Adrenal gland (tissue), 5 donors: ENCODE measurements around the gene GPR27.

ENCODE experiments used
- CTCF ChIP-seq, 6 experiments: fragments of 450-650 bp in 4 of 6; fragments of 200-600 bp in 2 of 6; sonication (generic) in 1 of 6; IDR thresholded peaks; 1 replicate in 5 of 6; 2 replicates in 1 of 6; pipeline versions ENCODE4 v1.5.1 to v1.8.0; 2016 to 2021; ENCODE audit warnings: antibody characterized with exemption in 6 of 6, mild to moderate bottlenecking in 2 of 6, moderate library complexity in 1 of 6
- POLR2A ChIP-seq, 2 donors: fragments of 450-650 bp; IDR thresholded peaks; one replicate each; pipeline ENCODE4 v1.6.1; 2017; ENCODE audit warnings: antibody characterized with exemption in 2 of 2, mild to moderate bottlenecking in 2 of 2, moderate library complexity in 1 of 2
- donor health status: DM: no; HTN: no; CAD: no.

- TF ChIP-seq POLR2A (IDR thresholded peaks at IDR 0.05) (no peak), CTCF (IDR thresholded peaks at IDR 0.05) (no peak)
Measured at GRCh38 chr3:71725271-71725991, 28.2 kb upstream of the GPR27 start, which contains the start of gene EIF4E3.
